ENCODE results near the gene ZSWIM1. TPM values are rescaled to one million over a fixed set of nuclear protein-coding genes. Genes with fewer than 3 reads are reported as not detected.

The ZSWIM1 gene
- total and polyA plus RNA-seq, 2 of the 13 experiments (the other 11 are each of a cell fraction or from before 2014, with no cell fraction given): 9.5 to 11.7 TPM

DNA sequence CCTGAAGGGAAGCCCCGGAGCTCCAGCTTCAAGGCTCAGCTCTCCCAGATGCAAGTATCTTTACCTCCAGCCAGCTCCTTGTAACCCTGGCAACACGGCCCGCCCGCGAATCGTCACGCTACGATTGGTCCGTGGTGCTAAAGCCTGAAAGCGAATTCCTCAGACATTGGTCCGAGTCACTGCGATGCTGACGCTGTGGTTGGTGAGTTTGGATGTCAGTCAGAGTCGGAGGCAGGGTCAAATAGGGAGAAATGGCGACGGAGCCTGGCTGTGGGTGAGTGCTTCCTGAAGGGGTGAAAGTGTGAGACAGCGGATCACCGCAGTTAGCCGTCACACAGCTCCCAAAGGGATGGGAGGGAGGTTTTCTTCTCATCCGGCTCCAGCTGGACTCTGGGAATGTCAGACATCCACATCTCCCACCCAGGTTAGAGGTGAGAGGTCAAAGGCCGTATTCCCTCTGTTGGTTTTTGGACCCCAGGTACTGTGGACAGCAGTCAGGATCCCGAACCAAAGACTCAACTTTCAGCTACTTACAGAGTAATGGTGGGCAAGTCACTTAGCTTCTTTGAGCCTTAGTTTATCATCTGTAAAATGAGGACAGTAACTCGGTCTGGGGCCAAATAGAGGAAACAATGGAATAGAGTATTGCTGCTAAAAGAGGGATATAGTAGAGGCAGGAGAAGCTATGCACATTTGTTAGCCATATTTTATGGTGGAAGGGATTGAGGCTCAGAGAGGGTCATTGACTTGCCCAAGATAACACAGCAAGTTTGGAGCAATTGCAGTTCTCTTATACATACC lies at the start of gene ZSWIM1 (continued):
- TF ChIP-seq ZNF678 (CRISPR knock-in tag; IDR thresholded peaks at IDR 0.05) (peak; percentile 86), TMF1 (CRISPR knock-in tag; IDR thresholded peaks at IDR 0.05; ENCODE audit: low read depth) (peak; percentile 80), ZNF782 (CRISPR knock-in tag; IDR thresholded peaks at IDR 0.05; ENCODE audit: borderline replicate concordance) (peak; percentile 82; the same call in 1 of the 2 replicates), SUZ12 (IDR thresholded peaks at IDR 0.05; ENCODE audit: low read depth, low read length) (no peak), KMT2A (CRISPR knock-in tag; IDR thresholded peaks at IDR 0.05) (peak; percentile 67; the same call in 1 of the 2 replicates), ZNF816 (CRISPR knock-in tag; IDR thresholded peaks at IDR 0.05; ENCODE audit: borderline replicate concordance) (no peak), ZNF670 (CRISPR knock-in tag; IDR thresholded peaks at IDR 0.05; ENCODE audit: borderline replicate concordance) (no peak), TCF12 (IDR thresholded peaks at IDR 0.05) (no peak), TCF12 (CRISPR knock-in tag; IDR thresholded peaks at IDR 0.05) (no peak), ZNF512 (CRISPR knock-in tag; IDR thresholded peaks at IDR 0.05) (no peak), FOXK1 (CRISPR knock-in tag; IDR thresholded peaks at IDR 0.05; ENCODE audit: borderline replicate concordance, low read depth) (peak; percentile 73; the same call in 1 of the 2 replicates), MTF2 (CRISPR knock-in tag; IDR thresholded peaks at IDR 0.05; ENCODE audit: borderline replicate concordance) (no peak), ARID3A (IDR thresholded peaks at IDR 0.05; ENCODE audit: low read depth, low read length) (0 out of 2 replicates have a peak, but pooled peaks have one; percentile 10), ZNF740 (CRISPR knock-in tag; IDR thresholded peaks at IDR 0.05) (no peak)
- TF ChIP-seq, protein P1, sequence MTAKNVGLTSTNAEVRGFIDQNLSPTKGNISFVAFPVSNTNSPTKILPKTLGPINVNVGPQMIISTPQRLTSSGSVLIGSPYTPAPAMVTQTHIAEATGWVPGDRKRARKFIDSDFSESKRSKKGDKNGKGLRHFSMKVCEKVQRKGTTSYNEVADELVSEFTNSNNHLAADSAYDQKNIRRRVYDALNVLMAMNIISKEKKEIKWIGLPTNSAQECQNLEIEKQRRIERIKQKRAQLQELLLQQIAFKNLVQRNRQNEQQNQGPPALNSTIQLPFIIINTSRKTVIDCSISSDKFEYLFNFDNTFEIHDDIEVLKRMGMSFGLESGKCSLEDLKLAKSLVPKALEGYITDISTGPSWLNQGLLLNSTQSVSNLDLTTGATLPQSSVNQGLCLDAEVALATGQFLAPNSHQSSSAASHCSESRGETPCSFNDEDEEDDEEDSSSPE (CRISPR knock-in tag; IDR thresholded peaks at IDR 0.05): peak; percentile 75; the same call in 1 of the 2 replicates
- TF ChIP-seq, protein P2, sequence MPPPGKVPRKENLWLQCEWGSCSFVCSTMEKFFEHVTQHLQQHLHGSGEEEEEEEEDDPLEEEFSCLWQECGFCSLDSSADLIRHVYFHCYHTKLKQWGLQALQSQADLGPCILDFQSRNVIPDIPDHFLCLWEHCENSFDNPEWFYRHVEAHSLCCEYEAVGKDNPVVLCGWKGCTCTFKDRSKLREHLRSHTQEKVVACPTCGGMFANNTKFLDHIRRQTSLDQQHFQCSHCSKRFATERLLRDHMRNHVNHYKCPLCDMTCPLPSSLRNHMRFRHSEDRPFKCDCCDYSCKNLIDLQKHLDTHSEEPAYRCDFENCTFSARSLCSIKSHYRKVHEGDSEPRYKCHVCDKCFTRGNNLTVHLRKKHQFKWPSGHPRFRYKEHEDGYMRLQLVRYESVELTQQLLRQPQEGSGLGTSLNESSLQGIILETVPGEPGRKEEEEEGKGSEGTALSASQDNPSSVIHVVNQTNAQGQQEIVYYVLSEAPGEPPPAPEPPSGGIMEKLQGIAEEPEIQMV (CRISPR knock-in tag; IDR thresholded peaks at IDR 0.05; ENCODE audit: low read depth): peak; percentile 53; the same call in 1 of the 2 replicates
- TF ChIP-seq, protein P3, sequence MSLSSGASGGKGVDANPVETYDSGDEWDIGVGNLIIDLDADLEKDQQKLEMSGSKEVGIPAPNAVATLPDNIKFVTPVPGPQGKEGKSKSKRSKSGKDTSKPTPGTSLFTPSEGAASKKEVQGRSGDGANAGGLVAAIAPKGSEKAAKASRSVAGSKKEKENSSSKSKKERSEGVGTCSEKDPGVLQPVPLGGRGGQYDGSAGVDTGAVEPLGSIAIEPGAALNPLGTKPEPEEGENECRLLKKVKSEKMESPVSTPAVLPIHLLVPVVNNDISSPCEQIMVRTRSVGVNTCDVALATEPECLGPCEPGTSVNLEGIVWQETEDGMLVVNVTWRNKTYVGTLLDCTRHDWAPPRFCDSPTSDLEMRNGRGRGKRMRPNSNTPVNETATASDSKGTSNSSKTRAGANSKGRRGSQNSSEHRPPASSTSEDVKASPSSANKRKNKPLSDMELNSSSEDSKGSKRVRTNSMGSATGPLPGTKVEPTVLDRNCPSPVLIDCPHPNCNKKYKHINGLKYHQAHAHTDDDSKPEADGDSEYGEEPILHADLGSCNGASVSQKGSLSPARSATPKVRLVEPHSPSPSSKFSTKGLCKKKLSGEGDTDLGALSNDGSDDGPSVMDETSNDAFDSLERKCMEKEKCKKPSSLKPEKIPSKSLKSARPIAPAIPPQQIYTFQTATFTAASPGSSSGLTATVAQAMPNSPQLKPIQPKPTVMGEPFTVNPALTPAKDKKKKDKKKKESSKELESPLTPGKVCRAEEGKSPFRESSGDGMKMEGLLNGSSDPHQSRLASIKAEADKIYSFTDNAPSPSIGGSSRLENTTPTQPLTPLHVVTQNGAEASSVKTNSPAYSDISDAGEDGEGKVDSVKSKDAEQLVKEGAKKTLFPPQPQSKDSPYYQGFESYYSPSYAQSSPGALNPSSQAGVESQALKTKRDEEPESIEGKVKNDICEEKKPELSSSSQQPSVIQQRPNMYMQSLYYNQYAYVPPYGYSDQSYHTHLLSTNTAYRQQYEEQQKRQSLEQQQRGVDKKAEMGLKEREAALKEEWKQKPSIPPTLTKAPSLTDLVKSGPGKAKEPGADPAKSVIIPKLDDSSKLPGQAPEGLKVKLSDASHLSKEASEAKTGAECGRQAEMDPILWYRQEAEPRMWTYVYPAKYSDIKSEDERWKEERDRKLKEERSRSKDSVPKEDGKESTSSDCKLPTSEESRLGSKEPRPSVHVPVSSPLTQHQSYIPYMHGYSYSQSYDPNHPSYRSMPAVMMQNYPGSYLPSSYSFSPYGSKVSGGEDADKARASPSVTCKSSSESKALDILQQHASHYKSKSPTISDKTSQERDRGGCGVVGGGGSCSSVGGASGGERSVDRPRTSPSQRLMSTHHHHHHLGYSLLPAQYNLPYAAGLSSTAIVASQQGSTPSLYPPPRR (CRISPR knock-in tag; IDR thresholded peaks at IDR 0.05; ENCODE audit: borderline replicate concordance): peak; percentile 64; the same call in 1 of the 2 replicates
